Measurements from ENCODE around the gene FAM117B.

Gene FAM117B

DNA sequence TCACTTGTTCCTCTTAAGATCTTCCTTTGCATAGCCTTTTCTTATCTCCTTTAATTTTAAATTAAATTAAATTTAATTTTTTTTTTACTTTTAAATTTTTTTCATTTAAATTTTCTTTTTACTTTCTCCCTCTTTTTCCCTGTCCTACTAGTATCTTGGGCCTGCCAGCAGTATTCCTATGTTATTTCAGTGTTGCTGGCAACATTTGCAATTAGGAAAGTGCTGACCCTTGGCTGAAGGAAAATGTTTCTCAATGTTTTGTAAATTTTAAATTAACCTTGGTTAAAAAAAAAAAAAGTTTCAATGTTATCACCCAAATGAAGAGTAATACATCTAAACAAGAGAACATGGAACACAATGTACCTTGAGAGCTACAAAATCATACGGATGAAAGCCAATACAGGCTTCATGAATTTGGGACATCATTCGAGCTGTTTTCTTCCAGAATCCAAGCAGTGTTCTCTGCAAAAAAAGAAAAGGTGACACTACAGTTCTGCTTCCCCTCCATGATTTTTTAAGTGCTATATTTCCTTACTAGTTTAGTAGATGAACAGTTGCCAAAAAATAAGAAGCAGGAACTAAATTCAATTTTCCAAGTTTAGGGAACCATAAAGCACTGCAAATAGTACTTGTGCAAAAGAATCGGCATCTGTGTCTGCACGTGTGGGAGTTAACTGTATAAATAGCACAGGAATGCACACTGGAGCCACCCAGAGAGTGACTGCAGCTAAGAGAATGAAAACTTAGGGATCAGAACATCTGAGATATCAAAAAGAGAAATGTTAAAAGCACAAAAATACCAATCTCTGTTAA, 181.0 kb downstream of the FAM117B start:
- no peak for DNase-seq (ENCODE audit: low spot score)

DNA sequence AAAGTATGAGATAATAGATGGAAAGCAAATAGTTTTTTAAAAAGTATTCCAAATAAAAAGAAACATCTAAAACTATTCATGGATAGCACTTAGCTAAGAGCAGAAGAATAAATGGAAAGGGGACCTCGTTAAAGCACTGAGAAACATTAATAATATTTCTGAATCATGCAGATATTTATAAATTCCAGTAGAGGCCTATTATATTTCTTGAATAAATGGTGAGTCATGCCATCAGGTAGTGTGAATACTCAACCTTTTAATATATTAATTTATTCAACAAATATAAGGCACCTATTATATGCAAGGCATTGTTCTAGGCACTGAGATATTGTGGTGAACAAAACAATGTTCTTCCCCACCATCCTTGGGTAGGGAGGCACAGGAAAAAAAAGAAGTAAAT, 183.0 kb downstream of the FAM117B start:
- DNase-seq (ENCODE audit: low spot score): no peak

DNA sequence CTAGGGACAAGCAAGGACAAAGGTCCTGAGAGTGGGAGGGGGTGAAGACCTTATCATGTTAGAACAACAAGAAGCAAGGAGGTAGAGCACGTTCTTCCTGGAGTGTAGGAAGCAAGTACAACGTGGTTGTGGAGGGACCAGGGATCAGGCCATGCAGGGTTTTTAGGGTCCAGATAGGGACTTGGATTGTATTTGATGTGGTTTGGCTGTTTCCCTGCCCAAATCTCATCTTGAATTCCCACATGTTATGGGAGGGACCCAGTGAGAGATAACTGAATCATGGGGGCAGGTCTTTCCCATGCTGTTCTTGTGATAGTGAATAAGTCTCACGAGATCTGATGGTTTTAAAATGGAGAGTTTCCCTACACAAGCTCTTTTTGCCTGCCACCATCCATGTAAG, 183.6 kb downstream of the FAM117B start:
- DNase-seq (ENCODE audit: low spot score): no peak

All from kidney capillary endothelial cell (primary cell).